Stimulated activated CD4-positive, alpha-beta T cell treated with anti-CD3 and anti-CD28 coated beads, Interleukin-1b, Interleukin-23, amount 100 ng/mL, for 4 hours (primary cell): ENCODE data around the gene ARFGAP3.
"Not testable (repeated sequence)": the region's sequence is repeated elsewhere in the genome, so short reads cannot be mapped to it uniquely, and the experiment has no call there.

ENCODE experiments used
- DNase-seq, 2 donors: peaks; one replicate each; pipeline ENCODE4 v3.0.0-alpha.2; 2020; ENCODE audit warnings: low read depth in 2 of 2

ARFGAP3 gene

GRCh38 chr22:42794551-42795510 is 62.2 kb downstream of the ARFGAP3 start:
- DNase-seq: no peak

DNA sequence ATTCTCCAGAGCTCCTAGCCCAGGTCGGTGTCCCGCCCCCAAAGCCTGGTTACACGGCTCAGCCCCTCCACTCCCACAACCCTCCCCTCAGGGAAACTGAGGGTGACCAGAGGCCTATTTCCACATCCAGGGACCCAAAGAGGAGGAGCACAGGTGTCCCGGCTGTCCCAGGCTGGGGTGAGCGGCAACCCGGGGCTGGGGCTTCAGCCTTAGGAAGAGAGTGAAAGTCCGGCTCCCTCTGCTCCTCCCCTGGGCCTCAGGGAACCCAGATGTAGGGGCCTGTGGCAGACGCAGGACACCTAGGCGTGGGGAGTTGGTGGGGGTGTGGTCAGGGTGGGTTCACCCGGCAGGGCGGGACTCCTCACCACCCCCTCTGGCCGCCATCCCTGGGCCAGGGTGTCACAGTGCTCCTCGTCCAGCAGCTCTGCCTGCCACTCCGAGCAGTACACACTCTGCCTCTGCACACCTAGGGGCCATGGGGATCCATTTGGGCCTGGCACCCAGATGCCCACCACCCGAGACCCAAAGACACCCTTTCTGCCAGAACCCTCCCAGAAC is 63.1 kb downstream of the ARFGAP3 start:
- DNase-seq: no peak

DNA sequence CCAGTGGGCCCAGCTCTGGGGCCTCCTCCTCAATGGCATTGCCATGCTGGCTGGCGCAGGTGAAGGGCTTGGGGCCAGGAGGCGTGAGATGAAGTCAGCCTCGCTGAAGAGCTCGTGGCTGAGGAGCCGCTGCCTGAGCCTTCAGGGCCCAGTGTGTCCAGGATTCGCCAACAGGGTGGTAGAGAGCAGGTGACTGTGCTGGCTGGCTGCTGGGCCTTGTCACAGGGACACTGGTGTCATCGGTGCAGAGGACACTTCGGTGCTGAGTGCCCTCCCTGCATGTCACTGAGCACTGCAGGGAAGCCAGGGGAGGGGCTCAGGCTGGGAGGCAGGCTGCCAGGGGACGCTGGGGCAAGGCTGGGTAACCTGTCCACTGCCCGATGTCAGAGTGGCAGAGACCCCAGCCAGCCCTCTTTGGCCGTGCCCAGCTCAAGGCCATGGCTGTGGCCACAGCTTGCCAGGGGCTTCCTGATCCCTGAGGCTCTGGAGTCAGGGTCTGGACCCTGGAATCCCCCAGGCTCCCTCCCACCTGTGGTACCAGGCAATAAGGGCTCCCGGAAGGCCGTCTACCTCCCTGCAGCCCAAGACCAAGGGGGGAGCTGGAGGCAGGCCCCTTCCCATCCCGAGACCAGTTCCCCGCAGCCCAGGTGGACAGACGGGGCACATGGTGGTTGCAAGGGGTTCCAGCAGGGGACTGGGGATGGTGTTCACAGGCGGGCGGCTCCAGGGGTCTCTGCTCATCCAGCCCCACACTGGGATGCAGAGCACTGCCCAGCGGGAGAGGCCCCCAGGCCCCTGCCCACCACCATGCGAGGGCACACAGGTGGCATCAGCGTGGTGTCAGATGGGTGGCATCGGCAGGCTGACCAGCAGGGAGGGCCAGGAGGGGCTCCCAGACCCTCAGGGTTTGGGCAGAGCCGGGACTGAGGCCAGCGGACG is 63.9 kb downstream of the ARFGAP3 start:
- DNase-seq: no peak

DNA sequence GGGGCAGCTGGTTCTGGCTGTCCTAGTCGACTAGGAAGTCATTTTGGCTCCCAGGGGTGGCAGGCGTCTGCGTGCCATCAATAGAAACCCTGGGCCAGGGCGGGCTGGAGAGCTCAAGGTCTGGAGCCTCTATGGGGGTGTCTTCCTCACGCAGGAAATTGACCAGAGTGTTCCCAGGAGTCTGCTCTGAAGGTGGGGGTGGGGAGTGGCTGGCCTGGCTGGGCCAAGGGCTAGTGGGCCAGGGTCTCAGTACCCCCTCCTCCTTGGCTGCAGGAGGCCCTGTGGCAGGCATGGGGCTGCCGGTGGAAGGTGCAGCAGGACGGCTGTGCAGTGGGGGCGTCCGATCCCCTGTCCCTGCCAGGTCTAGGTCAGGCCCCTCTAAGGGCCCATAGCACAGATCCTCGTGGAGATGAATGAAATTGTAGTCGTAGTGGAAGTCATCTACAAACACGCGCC is 64.6 kb downstream of the ARFGAP3 start:
- DNase-seq: no peak

DNA sequence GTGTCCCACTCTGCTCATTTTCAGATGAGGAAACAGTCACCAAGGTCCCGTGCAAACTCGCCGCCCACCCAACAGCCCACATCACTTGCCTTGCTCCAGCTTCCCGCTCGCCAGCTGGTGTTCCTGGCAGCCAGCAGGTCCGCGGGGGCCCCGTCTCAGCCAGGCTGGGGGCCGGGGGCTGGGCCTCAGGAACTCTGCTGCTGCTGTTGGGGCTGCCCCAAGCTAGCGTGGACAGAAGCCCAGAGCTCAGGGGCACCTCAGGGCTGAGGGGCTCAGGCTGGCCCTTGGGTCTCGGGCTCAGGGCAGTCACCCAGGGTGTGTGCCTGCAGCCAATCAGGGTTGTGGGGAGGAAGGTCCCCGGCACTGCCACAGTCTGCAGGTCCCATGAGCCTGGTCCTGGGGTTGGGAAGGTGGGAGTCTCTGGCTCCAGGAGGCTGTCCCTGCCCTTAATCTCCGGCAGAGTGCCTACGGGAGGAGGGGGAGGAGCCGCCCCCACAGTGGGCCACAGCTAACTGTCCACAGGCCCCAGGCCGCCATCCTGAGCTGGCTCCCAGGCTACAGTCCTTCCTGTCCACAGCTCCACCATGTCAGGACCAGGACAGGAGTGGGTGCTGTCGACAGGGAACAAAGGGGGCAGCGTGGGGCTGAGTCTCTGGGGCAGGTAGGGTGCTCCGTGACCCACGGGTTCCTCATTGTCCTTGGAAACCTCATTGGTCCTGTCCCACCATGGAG is 65.2 kb downstream of the ARFGAP3 start:
- DNase-seq: no peak

GRCh38 chr22:42788466-42788865 is 68.6 kb downstream of the ARFGAP3 start:
- DNase-seq: no peak

- no peak for DNase-seq
Measured at GRCh38 chr22:42788021-42788420, 69.1 kb downstream of the ARFGAP3 start.

DNA sequence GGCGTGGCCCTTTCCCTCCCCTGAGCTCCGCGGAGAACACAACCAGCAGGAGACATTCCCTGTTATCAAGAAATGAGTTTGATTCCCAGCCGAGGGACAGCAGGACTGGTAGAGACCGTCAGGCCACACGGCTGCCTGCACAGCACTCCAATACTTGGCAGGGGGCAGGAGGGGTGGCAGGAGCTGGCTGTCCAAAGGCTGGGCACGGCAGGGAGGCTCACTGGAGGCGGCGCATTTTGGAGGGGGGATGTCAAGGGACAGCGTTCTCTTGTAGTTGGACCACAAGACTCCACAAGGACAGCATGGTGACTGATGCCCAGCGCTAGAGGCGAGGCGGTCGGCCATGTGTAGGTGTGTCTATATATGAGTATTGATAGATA is 69.7 kb downstream of the ARFGAP3 start:
- no peak for DNase-seq

DNA sequence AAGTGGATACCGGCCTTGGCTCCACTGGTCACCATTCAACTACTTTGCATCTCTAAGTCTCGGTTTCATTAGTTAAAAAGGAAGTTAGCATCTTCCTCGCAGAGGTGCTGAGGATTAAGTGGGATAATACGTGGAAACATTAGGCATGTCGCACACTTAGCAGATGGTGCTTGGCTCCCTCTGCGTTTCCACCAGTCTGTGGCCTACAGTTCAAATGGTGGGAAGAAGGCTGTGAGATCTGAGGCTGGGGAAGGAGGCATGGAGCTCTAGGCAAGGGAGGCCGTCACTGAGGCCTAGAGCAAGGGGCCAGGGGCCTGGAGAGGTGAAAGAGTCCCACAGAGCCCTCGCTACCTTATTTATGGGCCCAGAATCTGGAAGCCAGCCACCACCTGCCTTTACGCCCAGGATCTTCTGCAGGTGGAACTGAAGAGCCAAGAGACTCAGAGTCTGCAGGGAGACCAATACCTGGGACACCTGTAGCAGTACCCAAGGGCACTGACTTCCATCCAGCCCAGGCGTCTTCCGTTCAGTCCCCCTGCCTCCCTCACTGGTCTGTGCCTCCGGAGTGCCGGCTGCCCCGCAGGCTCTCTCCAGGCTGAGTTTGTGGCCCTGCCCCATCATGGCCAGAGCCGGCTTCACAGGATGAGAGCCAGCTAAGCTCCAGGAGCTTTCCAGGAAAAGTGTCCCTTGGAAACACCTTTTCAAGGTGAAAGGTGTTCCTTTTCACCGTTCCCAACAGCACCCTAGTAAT is 70.3 kb downstream of the ARFGAP3 start:
- no peak for DNase-seq

DNA sequence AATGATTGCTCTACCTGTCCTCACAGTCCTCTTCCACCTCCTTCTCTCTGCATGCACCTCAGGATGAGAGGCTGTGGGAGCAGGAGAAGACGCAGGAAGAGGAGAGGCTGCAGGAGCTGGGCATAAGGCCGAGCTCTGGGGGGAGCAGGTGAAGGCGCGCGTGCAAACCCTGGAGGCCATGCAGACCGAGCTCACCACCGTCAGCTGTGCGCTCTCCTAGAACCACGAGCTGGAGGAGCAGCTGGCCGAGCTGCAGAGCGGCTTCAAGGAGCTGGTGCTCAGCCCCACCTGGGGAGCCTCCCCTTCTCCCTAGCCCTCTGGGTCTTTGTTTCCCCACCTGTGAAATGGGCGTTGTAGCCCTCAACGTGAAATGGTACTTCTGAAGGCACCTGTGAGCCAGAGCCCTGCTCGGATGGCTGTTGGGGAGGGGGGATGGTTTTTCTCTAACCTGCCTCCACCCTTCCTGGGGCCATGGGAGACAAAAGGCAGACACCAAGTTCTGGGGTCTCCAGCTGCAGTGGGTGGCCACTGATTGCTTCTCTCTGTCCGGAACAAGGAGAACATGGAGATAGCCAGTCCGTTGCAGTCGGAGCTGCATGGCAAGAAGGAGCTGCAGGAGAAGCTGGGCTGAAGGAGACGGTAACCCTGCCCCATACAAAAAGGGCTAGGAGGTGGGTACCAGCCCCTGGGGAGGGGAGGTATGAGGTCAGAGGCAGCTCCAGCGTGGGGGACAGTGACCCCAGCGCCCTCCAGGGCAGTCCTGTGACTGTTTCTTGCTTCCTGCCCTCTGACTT is 71.2 kb downstream of the ARFGAP3 start:
- DNase-seq: no peak

- DNase-seq: not testable (repeated sequence)
Measured at GRCh38 chr22:42782306-42782705, 74.8 kb downstream of the ARFGAP3 start.

DNA sequence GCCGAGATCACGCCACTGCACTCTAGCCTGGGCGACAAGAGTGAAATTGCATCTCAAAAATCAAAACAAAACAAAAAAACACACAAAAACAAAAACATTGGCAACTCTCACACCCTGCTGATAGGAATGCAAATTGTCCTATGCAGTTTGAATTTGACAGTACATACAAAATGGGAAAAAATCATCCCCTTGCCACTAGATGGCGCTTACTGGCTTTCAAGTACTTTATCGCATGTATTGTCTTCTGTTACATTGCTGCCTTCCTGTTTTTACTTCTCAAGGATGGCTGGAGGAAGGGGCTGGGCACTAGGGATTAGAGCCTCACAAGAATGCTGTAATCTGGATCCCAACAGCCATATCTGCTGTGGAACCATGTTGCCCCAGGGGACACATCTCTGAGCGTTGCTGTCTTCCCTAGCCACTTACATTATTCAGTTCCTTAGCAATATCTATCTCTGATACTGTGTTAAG is 77.0 kb downstream of the ARFGAP3 start:
- DNase-seq: peak in 1 of 2 donors; percentile 40

DNA sequence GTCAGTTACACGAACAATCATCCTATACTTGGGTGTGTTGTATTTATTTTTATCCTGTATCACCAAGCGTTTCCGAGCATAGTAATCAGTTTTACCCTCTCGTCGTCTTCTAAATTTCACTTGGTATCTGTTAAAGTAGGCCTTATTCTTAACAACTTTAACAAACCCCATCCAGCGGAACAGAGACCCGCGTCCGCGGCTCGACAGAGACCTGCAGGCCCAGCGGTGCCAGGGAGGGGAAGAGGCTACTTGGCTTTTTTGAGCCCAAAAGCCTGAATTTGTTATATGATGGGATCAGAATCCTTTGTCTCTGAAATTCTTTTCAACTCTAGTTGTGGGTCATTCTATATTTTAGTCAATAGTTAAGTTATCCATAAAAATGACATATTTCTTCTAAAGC is 79.9 kb downstream of the ARFGAP3 start:
- no peak for DNase-seq

GRCh38 chr22:42773167-42773566 is 83.9 kb downstream of the ARFGAP3 start:
- no peak for DNase-seq

GRCh38 chr22:42772647-42773046 is 84.4 kb downstream of the ARFGAP3 start:
- no peak for DNase-seq

GRCh38 chr22:42770941-42771647 is 86.0 kb downstream of the ARFGAP3 start:
- no peak for DNase-seq

- no peak for DNase-seq
Measured at GRCh38 chr22:42770448-42770726, 86.7 kb downstream of the ARFGAP3 start.

- no peak for DNase-seq
Measured at GRCh38 chr22:42769574-42770447, 87.3 kb downstream of the ARFGAP3 start.
